ENCODE measurements around the gene ZFHX2. TPM values are rescaled to one million over a fixed set of nuclear protein-coding genes. Genes with fewer than 3 reads are reported as not detected.

ZFHX2 gene
- total and polyA plus RNA-seq, 8 donors = 2.9 to 6.2 (median 4.9) TPM

DNA sequence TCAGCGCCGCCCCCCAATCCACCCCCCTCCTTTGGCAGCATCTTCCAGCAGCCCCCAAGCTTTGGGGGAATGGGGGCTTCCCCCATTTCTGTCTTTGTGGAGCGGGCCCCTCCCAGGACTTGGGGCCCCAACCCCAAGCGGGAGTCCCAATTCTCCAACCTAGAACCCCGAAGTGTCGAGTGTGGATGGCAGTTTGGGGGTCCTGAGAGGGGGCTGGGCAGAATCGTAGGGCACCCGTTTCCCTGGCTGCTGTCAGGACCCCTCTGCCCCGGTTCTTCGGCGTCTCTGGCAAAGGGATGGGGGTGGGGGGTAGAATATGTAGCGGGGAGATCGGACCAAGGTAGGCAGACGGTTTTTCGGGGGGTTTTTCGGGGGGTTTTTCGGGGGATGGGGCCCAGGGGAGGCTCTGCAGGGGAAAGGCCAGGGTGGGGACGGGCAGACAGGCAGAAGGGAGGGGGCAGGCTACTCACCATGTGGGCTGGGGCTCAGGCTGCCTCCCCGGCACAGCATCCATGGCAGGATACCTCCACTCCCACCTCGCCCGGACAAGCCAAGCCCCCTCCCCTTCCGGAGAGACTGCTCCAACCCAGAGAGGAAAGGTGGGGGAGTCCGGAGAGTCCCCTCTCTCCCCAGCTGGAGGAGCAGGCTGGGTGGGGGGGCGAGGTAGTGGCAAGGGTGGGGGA lies 26.3 kb upstream of the ZFHX2 start:
- DNase-seq = peak in 1 of 4 donors; percentile 45
- no peak overlapping the region for H3K4me3 ChIP-seq
- TF ChIP-seq, protein P1, sequence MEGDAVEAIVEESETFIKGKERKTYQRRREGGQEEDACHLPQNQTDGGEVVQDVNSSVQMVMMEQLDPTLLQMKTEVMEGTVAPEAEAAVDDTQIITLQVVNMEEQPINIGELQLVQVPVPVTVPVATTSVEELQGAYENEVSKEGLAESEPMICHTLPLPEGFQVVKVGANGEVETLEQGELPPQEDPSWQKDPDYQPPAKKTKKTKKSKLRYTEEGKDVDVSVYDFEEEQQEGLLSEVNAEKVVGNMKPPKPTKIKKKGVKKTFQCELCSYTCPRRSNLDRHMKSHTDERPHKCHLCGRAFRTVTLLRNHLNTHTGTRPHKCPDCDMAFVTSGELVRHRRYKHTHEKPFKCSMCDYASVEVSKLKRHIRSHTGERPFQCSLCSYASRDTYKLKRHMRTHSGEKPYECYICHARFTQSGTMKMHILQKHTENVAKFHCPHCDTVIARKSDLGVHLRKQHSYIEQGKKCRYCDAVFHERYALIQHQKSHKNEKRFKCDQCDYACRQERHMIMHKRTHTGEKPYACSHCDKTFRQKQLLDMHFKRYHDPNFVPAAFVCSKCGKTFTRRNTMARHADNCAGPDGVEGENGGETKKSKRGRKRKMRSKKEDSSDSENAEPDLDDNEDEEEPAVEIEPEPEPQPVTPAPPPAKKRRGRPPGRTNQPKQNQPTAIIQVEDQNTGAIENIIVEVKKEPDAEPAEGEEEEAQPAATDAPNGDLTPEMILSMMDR (IDR thresholded peaks at IDR 0.05) = no peak
- no peaks in the 10 kb centered on the region for H3K36me3 ChIP-seq
- no peak for ATAC-seq
- intact Hi-C loops (cut with DNase I) = no loop called here
- peaks cover 8 to 25% of the 10 kb centered on the region in 2 donors for H3K4me1 ChIP-seq
- H3K27ac ChIP-seq = no peak overlapping the region
- peaks cover 36 to 86% of the 10 kb centered on the region in 2 donors for H3K27me3 ChIP-seq
- H3K9me3 ChIP-seq = no peaks in the 10 kb centered on the region

DNA sequence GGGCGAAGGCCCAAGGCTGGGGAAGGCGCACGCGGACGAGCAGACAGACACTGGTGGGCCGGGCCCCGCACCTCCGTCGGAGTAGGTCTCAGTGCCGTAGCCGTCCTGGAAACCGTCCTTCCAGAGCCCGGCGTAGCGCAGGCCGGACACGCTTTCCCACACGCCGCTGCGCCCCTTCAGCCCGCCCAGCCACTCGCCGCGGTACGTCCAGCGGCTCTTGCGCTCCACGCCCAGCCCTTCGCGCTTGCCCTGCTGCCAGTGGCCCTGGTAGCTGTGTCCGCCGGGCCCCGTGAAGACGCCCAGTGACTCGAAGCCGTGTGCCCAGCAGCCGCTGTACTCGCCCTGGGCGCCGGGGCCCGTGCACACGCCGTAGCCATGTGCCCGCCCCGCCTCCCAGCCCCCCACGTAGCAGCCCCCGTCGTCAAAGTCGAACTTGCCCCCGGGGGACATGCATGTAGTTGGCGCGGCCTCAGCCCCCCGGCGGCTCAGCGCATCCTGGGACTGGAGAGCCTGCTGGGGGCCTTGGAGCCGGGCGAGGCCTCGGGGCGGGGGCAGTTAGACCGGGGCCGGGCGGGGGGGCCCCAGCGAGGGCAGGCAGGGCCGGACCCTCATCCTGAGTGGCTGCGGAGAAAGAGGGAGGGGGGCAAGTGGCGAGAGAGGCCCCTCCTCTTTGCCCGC lies 25.6 kb upstream of the ZFHX2 start:
- TF ChIP-seq, protein P1 (IDR thresholded peaks at IDR 0.05) = no peak
- Histone ChIP-seq H3K4me1 (peaks cover 8 to 32% of the 10 kb centered on the region in 2 donors), H3K4me3 (peak overlapping the region in 1 of 2 donors; percentile 11), H3K9me3 (no peaks in the 10 kb centered on the region), H3K27ac (no peak overlapping the region), H3K36me3 (no peaks in the 10 kb centered on the region), H3K27me3 (peaks cover 36 to 78% of the 10 kb centered on the region in 2 donors)
- intact Hi-C loops (cut with DNase I) = no loop called here
- ATAC-seq (peak; percentile 60), DNase-seq (peak in 2 of 4 donors; percentile 26 to 81)

GRCh38 chr14:23573384-23574015 lies 21.9 kb upstream of the ZFHX2 start:
- Histone ChIP-seq H3K27me3 (peaks cover 36 to 49% of the 10 kb centered on the region in 2 donors), H3K27ac (peak overlapping the region in 1 of 2 donors; percentile 24), H3K4me3 (no peak overlapping the region), H3K36me3 (no peaks in the 10 kb centered on the region), H3K9me3 (no peaks in the 10 kb centered on the region), H3K4me1 (peaks cover 10 to 46% of the 10 kb centered on the region in 2 donors)
- intact Hi-C loops (cut with DNase I) = no loop called here
- no peak for DNase-seq
- TF ChIP-seq, protein P1 (IDR thresholded peaks at IDR 0.05) = no peak
- ATAC-seq = no peak

DNA sequence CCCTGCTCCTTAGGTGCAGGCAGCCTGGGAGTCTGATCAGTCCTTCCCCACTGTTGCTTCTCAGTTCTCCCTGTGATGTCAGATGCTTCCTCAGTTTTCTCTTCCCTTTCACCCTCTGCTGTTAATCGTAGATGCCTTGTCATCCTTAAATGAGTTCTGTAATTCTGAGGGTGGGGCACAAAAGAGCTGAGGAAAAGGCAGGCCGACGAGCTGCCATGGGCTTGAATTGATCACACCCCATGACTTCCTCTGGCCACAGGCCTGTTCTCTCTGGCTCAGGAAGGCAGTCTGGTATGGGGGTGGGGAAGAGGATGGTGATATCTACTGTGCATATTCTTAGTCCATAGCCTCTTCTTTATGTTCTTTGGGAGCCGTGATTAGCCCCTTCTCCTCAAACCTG lies 21.3 kb upstream of the ZFHX2 start:
- Histone ChIP-seq H3K9me3 (no peaks in the 10 kb centered on the region), H3K4me3 (no peak overlapping the region), H3K27me3 (peaks cover 33 to 42% of the 10 kb centered on the region in 2 donors), H3K4me1 (peaks cover 17 to 53% of the 10 kb centered on the region in 2 donors), H3K36me3 (no peaks in the 10 kb centered on the region), H3K27ac (peak overlapping the region in 1 of 2 donors; percentile 24)
- DNase-seq (no peak), ATAC-seq (peak; percentile 47)
- TF ChIP-seq, protein P1 (IDR thresholded peaks at IDR 0.05) = no peak
- intact Hi-C loops (cut with DNase I) = no loop called here

DNA sequence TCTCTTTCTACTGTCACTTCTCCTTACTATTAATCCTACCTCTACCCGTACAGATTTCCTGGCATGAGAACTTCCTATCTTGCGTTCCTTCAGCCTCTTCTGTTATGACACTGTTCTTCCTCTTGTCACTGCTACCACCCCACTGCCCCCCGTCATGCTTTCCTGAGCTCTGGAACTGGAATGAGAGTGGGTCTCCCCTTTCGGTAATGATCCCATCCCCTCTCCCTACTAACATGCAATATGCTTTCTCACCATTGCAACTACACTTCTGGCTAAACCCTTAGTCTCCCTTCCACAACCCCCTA lies 20.9 kb upstream of the ZFHX2 start:
- Histone ChIP-seq H3K27me3 (peaks cover 29 to 38% of the 10 kb centered on the region in 2 donors), H3K4me1 (peaks cover 18 to 54% of the 10 kb centered on the region in 2 donors), H3K27ac (peak overlapping the region in 1 of 2 donors; percentile 24), H3K4me3 (no peak overlapping the region), H3K36me3 (no peaks in the 10 kb centered on the region), H3K9me3 (no peaks in the 10 kb centered on the region)
- DNase-seq (no peak), ATAC-seq (no peak)
- intact Hi-C loops (cut with DNase I) = no loop called here
- TF ChIP-seq, protein P1 (IDR thresholded peaks at IDR 0.05) = no peak

Data from left lung (tissue), 10 donors.